ENCODE results near the gene GAS2L2.

- TF ChIP-seq EZH2 (IDR thresholded peaks at IDR 0.05; ENCODE audit: low read length) (no peak), CTCF (optimal IDR thresholded peaks at IDR 0.05 in 1 of 3, IDR thresholded peaks at IDR 0.05 in 1 of 3, conservative IDR thresholded peaks at IDR 0.05 in 1 of 3; ENCODE audit: extremely low read depth in 1 of 3, insufficient read depth in 2 of 3, low read length in 3 of 3) (no peak)
Measured at GRCh38 chr17:35796942-35797341, 43.9 kb upstream of the GAS2L2 start.

Data from keratinocyte (primary cell).